Liver (tissue), 9 donors: ENCODE results near the gene FMR1. TPM values are rescaled to one million over a fixed set of nuclear protein-coding genes. Genes with fewer than 3 reads are reported as not detected.

Experiments
- DNase-seq: peaks from one replicate; pipeline ENCODE4 v3.0.0-alpha.2; 2017; ENCODE audit warnings: low spot score
- H3K27ac ChIP-seq, 2 donors: one replicate each; pipeline ENCODE4 v1.7.0; 2013; ENCODE audit warnings: inconsistent platforms in 2 of 2, low read length in 2 of 2, control low read depth in 1 of 2, low read depth in 1 of 2, mild to moderate bottlenecking in 1 of 2
- H3K27me3 ChIP-seq, 4 donors: one replicate each; pipeline versions ENCODE4 v1.6.1 to v1.7.0; 2013; ENCODE audit warnings: low read length in 3 of 4, inconsistent platforms in 1 of 4, mild to moderate bottlenecking in 1 of 4, moderate library complexity in 1 of 4; ENCODE audit not compliant: control insufficient read depth in 4 of 4, insufficient read depth in 4 of 4
- H3K36me3 ChIP-seq, 4 donors: one replicate each; pipeline versions ENCODE4 v1.6.1 to v1.7.0; 2013; ENCODE audit warnings: low read length in 3 of 4, mild to moderate bottlenecking in 3 of 4, low read depth in 1 of 4, moderate library complexity in 1 of 4; ENCODE audit not compliant: control insufficient read depth in 4 of 4, insufficient read depth in 3 of 4
- H3K4me1 ChIP-seq, 4 donors: one replicate each; pipeline versions ENCODE4 v1.6.1 to v1.7.0; 2013; ENCODE audit warnings: low read length in 3 of 4, mild to moderate bottlenecking in 3 of 4, moderate library complexity in 1 of 4; ENCODE audit not compliant: control insufficient read depth in 4 of 4, insufficient read depth in 4 of 4
- H3K4me3 ChIP-seq, 3 donors: one replicate each; pipeline versions ENCODE4 v1.6.1 to v1.7.0; 2013; ENCODE audit warnings: low read length in 3 of 3, control low read depth in 1 of 3, low read depth in 1 of 3, mild to moderate bottlenecking in 1 of 3
- H3K9ac ChIP-seq, 2 donors: one replicate each; pipeline ENCODE4 v1.7.0; 2013; ENCODE audit warnings: low read length in 2 of 2, mild to moderate bottlenecking in 2 of 2, moderate library complexity in 2 of 2, control low read depth in 1 of 2, low read depth in 1 of 2
- H3K9me3 ChIP-seq, 4 donors: one replicate each; pipeline versions ENCODE4 v1.6.1 to v1.7.0; 2013; ENCODE audit warnings: low read length in 3 of 4; ENCODE audit not compliant: control insufficient read depth in 4 of 4
- EGR1 ChIP-seq, 2 donors: IDR thresholded peaks; 2 replicates each; pipeline ENCODE4 v1.6.1; 2016 to 2018; ENCODE audit warnings: antibody characterized with exemption in 2 of 2, low read depth in 2 of 2
- FOXA1 ChIP-seq: IDR thresholded peaks from 2 replicates; pipeline ENCODE4 v1.6.1; 2016; ENCODE audit warnings: antibody characterized with exemption
- FOXA2 ChIP-seq: IDR thresholded peaks from 2 replicates; pipeline ENCODE4 v1.6.1; 2016; ENCODE audit warnings: antibody characterized with exemption
- GABPA ChIP-seq, 2 donors: IDR thresholded peaks in 1 of 2; conservative IDR thresholded peaks in 1 of 2; 2 replicates each; pipeline ENCODE4 v1.6.1; 2016; ENCODE audit warnings: antibody characterized with exemption in 2 of 2, mild to moderate bottlenecking in 1 of 2, moderate library complexity in 1 of 2
- HNF4A ChIP-seq, 2 donors: conservative IDR thresholded peaks; 2 replicates each; pipeline ENCODE4 v1.6.1; 2016; ENCODE audit warnings: antibody characterized with exemption in 2 of 2, mild to moderate bottlenecking in 2 of 2
- HNF4G ChIP-seq: IDR thresholded peaks from 2 replicates; pipeline ENCODE4 v1.6.1; 2016; ENCODE audit warnings: antibody characterized with exemption
- JUND ChIP-seq, 2 donors: IDR thresholded peaks; 2 replicates each; pipeline ENCODE4 v1.6.1; 2016; ENCODE audit warnings: antibody characterized with exemption in 2 of 2
- NR2F2 ChIP-seq: IDR thresholded peaks from 2 replicates; pipeline ENCODE4 v1.6.1; 2016; ENCODE audit warnings: antibody characterized with exemption
- RAD21 ChIP-seq, 2 donors: IDR thresholded peaks; 2 replicates each; pipeline ENCODE4 v1.6.1; 2016; ENCODE audit warnings: antibody characterized with exemption in 2 of 2, mild to moderate bottlenecking in 2 of 2
- RXRA ChIP-seq, 2 donors: IDR thresholded peaks; 2 replicates each; pipeline ENCODE4 v1.6.1; 2017 to 2018; ENCODE audit warnings: antibody characterized with exemption in 2 of 2, mild to moderate bottlenecking in 1 of 2
- SP1 ChIP-seq: IDR thresholded peaks from 2 replicates; pipeline ENCODE4 v1.6.1; 2018; ENCODE audit warnings: antibody characterized with exemption, mild to moderate bottlenecking
- TAF1 ChIP-seq: conservative IDR thresholded peaks from 2 replicates; pipeline ENCODE4 v1.6.1; 2016; ENCODE audit warnings: antibody characterized with exemption, mild to moderate bottlenecking
- YY1 ChIP-seq: IDR thresholded peaks from 2 replicates; pipeline ENCODE4 v1.6.1; 2016; ENCODE audit warnings: antibody characterized with exemption, mild to moderate bottlenecking
- WGBS: extraction: QIAGEN DNeasy Blood & Tissue Kit; methylation state at CpG from one replicate; pipeline ENCODE4 v1.1.7; 2013; 5-methylcytosine and 5-hydroxymethylcytosine counted together
- polyA plus RNA-seq, 2 donors: library from polyadenylated mRNA; stranded (reverse) in 1 of 2; unstranded in 1 of 2; fragments of 200-250 nt in 1 of 2; fragments of >200 nt in 1 of 2; fragmentation: Nextera tagmentation in 1 of 2; extraction: Ambion mirVana in 1 of 2; gene quantifications; one replicate each; pipeline versions ENCODE4 v1.2.1 to v1.2.3, GENCODE V29; 2013 to 2015
- total RNA-seq, 2 donors: library from RNA; depleted of rRNA; stranded (reverse); fragments of >200 nt; gene quantifications; one replicate each; pipeline ENCODE4 v1.2.3, GENCODE V29; 2014
- TF ChIP-seq, protein P1 (sequence below): IDR thresholded peaks from 2 replicates; pipeline ENCODE4 v1.6.1; 2016; ENCODE audit warnings: antibody characterized with exemption, mild to moderate bottlenecking
- TF ChIP-seq, protein P2 (sequence below): IDR thresholded peaks from 2 replicates; pipeline ENCODE4 v1.6.1; 2016; ENCODE audit warnings: antibody characterized with exemption
- TF ChIP-seq, protein P3 (sequence below): fragments of 150-350 bp; IDR thresholded peaks from 2 replicates; pipeline ENCODE4 v1.5.1; 2017; ENCODE audit warnings: improper control_type of control experiment, low read depth, low read length; ENCODE audit not compliant: missing input control
- TF ChIP-seq, protein P4 (sequence below): IDR thresholded peaks from 2 replicates; pipeline ENCODE4 v1.6.1; 2016; ENCODE audit warnings: antibody characterized with exemption
- donor health status: healthy.
- donor health status: healthy.
- donor health status: healthy.
- donor health status: healthy.
- donor health status: healthy.

FMR1 gene
- total and polyA plus RNA-seq, 4 donors: 10.9 to 29.4 (median 16.8) TPM

DNA sequence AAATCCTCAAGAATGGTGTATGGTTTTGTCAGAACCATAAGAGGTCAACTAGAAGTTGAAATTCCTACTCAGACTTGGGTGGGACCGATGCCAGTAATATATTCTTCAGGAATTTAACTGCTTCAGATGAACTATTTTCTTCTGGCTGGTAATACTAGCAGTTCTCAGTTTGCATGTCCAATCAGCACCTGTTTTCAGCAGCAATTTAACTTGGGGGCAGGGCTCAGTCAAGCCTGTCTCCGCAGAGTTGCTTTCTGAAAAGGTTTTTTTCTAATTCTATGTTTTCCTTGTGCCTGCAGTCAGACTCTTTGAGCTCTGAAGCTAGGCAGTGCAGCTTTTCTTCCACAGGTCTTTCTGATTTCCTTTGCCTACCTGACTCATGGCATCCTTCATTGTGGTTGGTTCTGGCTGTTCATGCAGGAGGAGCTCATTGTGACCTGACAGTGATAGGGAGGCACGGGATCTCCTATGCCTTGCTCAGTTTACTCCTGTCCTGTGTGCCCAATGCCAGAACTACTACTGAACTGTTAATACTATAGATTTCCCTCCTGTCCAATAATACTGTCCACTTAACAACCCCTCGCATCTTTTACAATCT is 17.3 kb upstream of the FMR1 start:
- H3K4me3 ChIP-seq: no peak overlapping the region
- TF ChIP-seq, protein P1, sequence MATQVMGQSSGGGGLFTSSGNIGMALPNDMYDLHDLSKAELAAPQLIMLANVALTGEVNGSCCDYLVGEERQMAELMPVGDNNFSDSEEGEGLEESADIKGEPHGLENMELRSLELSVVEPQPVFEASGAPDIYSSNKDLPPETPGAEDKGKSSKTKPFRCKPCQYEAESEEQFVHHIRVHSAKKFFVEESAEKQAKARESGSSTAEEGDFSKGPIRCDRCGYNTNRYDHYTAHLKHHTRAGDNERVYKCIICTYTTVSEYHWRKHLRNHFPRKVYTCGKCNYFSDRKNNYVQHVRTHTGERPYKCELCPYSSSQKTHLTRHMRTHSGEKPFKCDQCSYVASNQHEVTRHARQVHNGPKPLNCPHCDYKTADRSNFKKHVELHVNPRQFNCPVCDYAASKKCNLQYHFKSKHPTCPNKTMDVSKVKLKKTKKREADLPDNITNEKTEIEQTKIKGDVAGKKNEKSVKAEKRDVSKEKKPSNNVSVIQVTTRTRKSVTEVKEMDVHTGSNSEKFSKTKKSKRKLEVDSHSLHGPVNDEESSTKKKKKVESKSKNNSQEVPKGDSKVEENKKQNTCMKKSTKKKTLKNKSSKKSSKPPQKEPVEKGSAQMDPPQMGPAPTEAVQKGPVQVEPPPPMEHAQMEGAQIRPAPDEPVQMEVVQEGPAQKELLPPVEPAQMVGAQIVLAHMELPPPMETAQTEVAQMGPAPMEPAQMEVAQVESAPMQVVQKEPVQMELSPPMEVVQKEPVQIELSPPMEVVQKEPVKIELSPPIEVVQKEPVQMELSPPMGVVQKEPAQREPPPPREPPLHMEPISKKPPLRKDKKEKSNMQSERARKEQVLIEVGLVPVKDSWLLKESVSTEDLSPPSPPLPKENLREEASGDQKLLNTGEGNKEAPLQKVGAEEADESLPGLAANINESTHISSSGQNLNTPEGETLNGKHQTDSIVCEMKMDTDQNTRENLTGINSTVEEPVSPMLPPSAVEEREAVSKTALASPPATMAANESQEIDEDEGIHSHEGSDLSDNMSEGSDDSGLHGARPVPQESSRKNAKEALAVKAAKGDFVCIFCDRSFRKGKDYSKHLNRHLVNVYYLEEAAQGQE: no peak
- H3K4me1 ChIP-seq: no peaks in the 10 kb centered on the region
- no peak overlapping the region for H3K27ac ChIP-seq
- no peak for DNase-seq
- no peak overlapping the region for H3K9ac ChIP-seq
- WGBS: 67% methylated on average over 4 of the region's 4 CpGs
- H3K9me3 ChIP-seq: no peaks in the 10 kb centered on the region
- H3K27me3 ChIP-seq: no peaks in the 10 kb centered on the region
- no peaks in the 10 kb centered on the region for H3K36me3 ChIP-seq

DNA sequence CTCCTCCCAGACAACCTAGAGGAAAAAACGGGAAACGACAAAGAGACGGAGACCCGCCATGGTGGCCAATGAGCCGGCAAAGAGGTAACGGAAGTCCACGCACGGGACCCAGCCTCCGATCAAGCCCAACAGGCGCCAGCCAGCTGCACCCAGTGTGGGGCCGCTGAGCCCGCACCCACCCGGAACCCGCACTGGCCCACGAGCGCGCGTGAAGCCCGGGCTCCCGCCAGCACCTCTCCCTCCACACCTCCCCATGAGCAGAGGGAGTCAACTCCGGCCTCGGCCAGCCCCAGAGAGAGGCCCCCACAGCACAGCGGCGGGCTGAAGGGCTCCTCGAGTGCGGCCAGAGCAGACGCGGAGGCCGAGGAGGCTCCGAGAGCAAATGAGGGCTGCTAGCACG is 14.6 kb upstream of the FMR1 start:
- no peak for DNase-seq
- Histone ChIP-seq H3K27me3 (no peaks in the 10 kb centered on the region), H3K9ac (no peak overlapping the region), H3K27ac (no peak overlapping the region), H3K9me3 (no peaks in the 10 kb centered on the region), H3K4me3 (no peak overlapping the region), H3K4me1 (no peaks in the 10 kb centered on the region), H3K36me3 (no peaks in the 10 kb centered on the region)
- 98% methylated on average over 31 of the region's 31 CpGs for WGBS
- no peak for TF ChIP-seq YY1
- TF ChIP-seq RAD21 (IDR thresholded peaks at IDR 0.05): no peak
- no peak for TF ChIP-seq EGR1 (IDR thresholded peaks at IDR 0.05; ENCODE audit: low read depth in 2 of 2)
- no peak for TF ChIP-seq HNF4G
- no peak for TF ChIP-seq HNF4A (conservative IDR thresholded peaks at IDR 0.05)
- TF ChIP-seq FOXA1: no peak
- TF ChIP-seq RXRA (IDR thresholded peaks at IDR 0.05): no peak

DNA sequence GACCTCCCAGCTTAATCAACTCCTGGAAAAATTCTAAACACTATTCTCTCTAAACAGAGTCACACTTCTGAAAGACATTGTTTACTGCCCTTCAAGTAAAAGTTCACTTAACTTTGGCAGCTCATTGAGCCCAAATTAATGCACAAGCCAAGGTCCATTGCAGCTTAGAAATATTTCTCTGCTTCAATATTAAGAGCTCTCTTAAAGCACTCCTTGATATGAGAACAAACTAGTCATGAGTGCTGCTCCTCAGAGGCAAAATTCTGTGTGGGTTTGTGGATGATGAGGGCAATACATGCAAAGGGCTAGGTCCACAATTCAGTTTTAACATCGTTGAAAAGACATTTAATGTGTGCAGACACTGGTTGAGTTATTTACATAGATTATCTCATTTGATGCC is 12.8 kb upstream of the FMR1 start:
- H3K4me3 ChIP-seq: no peak overlapping the region
- H3K4me1 ChIP-seq: no peaks in the 10 kb centered on the region
- H3K9ac ChIP-seq: no peak overlapping the region
- H3K27me3 ChIP-seq: no peaks in the 10 kb centered on the region
- H3K36me3 ChIP-seq: no peaks in the 10 kb centered on the region
- WGBS: 21% methylated on average over 1 of the region's 1 CpG
- no peak for DNase-seq
- H3K9me3 ChIP-seq: no peaks in the 10 kb centered on the region
- H3K27ac ChIP-seq: no peak overlapping the region
- TF ChIP-seq EGR1 (IDR thresholded peaks at IDR 0.05; ENCODE audit: low read depth in 2 of 2) (no peak), RAD21 (IDR thresholded peaks at IDR 0.05) (no peak), JUND (IDR thresholded peaks at IDR 0.05) (no peak), YY1 (no peak), GABPA (IDR thresholded peaks at IDR 0.05 in 1 of 2, conservative IDR thresholded peaks at IDR 0.05 in 1 of 2) (no peak), HNF4G (no peak), NR2F2 (no peak), FOXA2 (no peak), HNF4A (conservative IDR thresholded peaks at IDR 0.05) (no peak), TAF1 (no peak), FOXA1 (no peak), RXRA (IDR thresholded peaks at IDR 0.05) (no peak), SP1 (no peak)
- TF ChIP-seq, protein P1: no peak
- TF ChIP-seq, protein P2, sequence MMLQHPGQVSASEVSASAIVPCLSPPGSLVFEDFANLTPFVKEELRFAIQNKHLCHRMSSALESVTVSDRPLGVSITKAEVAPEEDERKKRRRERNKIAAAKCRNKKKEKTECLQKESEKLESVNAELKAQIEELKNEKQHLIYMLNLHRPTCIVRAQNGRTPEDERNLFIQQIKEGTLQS: no peak
- TF ChIP-seq, protein P3, sequence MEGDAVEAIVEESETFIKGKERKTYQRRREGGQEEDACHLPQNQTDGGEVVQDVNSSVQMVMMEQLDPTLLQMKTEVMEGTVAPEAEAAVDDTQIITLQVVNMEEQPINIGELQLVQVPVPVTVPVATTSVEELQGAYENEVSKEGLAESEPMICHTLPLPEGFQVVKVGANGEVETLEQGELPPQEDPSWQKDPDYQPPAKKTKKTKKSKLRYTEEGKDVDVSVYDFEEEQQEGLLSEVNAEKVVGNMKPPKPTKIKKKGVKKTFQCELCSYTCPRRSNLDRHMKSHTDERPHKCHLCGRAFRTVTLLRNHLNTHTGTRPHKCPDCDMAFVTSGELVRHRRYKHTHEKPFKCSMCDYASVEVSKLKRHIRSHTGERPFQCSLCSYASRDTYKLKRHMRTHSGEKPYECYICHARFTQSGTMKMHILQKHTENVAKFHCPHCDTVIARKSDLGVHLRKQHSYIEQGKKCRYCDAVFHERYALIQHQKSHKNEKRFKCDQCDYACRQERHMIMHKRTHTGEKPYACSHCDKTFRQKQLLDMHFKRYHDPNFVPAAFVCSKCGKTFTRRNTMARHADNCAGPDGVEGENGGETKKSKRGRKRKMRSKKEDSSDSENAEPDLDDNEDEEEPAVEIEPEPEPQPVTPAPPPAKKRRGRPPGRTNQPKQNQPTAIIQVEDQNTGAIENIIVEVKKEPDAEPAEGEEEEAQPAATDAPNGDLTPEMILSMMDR: no peak
- TF ChIP-seq, protein P4, sequence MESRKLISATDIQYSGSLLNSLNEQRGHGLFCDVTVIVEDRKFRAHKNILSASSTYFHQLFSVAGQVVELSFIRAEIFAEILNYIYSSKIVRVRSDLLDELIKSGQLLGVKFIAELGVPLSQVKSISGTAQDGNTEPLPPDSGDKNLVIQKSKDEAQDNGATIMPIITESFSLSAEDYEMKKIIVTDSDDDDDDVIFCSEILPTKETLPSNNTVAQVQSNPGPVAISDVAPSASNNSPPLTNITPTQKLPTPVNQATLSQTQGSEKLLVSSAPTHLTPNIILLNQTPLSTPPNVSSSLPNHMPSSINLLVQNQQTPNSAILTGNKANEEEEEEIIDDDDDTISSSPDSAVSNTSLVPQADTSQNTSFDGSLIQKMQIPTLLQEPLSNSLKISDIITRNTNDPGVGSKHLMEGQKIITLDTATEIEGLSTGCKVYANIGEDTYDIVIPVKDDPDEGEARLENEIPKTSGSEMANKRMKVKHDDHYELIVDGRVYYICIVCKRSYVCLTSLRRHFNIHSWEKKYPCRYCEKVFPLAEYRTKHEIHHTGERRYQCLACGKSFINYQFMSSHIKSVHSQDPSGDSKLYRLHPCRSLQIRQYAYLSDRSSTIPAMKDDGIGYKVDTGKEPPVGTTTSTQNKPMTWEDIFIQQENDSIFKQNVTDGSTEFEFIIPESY: no peak
